NCI-H345 (cell line): ENCODE results near the gene ZNF83.
"Not testable (repeated sequence)": the region's sequence is repeated elsewhere in the genome, so short reads cannot be mapped to it uniquely, and the experiment has no call there.

Experiments used
- DNase-seq: peaks from one replicate; lab custom pipeline; 2025; lab: John Stamatoyannopoulos, UW

ZNF83 gene

DNA sequence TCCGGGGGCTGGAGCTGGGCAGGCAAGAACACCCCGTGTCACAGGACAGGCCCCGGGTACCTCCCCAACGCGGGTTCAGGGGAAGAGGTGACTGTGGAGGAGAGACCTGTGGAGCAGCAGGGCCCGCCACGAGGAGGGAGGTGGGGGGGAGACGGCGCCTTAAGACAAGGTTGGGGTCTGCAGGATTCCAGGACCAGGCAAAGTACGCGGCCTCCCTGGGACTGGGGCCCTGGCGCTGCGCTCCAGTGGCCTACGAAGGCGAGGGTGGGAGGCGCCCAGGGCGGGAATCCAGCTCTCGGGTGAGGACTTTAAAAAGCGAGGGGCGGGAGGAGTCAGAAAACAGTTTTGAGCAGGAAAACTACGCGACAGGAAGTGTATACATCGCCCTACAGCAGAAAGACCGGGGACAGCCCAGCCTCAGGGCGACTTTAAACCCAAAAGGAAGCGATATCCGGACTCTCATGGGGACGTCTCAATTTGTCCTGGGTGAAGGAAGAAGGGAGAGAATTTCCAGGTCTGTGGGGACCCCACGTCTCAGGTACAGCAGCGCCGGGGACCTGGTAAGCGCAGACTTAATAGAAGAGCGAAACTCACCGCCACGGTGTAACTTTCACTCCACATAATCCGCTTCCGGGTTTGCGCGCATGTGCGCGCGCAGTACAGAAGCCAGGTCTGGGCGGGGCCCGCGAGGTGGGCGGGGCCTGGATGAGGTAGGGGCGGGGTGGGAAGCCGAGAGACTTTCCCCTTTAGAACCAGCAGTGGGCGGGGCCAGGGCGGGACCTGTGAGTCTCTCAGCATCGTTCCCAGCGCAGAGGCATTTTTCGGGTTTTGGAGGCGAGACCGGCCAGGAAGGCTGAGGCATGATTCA lies at the start of gene ZNF83:
TSS of gene ZNF83 (minus strand) at position 638 of the 868 bp plus-strand sequence.
- peak; percentile 90 for DNase-seq

DNA sequence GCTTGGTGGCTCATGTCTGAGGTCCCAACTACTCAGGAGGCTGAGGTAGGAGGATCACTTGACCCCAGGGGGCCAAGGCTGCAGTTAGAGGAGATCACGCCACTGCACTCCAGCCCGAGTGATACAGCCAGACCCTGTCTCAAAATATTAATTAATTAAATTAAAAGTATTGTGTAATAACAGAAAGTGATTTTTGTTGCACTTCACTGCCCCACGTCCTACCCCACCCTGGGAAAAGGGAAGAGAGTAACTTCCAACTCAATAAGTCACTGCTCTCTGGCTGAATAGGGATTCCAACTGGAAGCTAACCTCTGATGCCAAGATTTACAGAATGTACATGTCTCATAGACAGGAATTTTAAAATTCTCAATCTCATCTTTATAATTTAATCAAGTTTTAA lies 49.5 kb upstream of the ZNF83 start:
- DNase-seq: no peak

DNA sequence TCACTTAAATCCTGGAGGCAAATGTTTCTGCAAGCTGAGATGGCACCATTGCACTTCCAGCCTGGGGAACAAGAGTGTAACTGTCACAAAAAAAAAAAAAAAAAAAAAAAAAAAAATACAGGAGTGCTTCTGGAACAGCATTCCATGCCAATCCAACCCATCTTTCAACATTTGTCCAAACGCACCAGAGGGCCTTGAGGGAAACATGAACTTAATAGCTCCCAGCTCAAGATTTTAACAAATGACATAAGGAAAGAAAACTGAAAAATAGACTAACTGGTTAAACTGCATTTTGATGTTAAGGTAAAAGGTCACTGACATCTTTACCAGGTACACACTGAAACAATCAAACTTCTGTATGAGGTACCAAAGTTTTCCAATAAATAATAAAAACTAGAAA lies 47.7 kb upstream of the ZNF83 start:
- no peak for DNase-seq

DNA sequence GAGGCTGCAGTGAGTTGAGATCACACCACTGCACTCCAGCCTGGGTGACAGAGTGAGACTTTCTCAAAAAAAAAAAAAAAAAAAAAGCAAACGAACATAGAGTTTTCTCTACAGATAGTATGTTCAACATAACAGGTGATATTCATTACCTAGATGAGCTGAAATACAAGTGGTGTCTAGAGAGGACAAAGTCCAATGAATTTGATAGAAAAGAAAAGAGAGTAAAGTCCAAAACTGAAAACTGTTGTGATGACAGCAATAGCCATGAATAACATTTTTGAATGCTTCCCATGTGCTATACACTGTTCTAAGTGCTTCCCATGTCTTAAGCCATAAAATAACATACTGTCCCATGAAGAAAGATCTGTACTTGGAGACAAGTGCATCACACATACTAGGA lies 43.1 kb upstream of the ZNF83 start:
- DNase-seq: not testable (repeated sequence)

DNA sequence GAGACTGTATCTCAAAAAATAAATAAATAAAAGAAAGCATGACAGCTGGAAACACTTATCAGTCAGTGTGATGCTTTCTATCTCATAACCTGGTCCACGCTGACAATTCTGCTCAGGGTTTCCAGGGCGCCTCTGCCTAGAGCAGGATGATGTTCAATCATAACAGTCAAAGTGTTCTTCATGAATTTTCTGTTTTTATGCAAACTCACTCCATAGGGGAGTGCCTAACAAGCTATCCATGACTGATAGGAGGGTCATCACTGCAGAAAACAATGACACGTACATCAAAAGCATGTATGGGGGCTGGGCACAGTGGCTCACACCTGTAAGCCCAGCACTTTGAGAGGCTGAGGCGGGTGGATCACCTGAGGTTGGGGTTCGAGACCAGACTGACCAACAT lies 41.4 kb upstream of the ZNF83 start:
- DNase-seq: no peak

DNA sequence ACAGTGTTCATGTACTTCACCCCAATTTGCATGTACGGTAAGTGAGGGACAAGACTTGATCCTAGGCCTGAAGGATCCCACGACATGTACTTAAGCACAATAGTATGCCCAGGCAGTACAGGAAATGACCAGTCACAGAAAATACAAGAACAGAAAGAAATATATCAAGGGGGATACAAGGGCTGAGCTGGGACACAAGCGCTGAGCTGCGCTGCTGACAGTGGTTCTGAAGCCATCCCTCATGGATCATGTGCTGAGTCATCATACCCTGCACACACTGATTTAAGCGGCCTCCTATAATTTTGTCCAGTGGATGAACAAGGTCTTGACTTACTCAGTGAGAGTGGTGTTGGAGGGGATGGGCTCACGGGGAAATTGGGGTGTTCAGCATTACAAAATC lies 37.1 kb upstream of the ZNF83 start:
- not testable (repeated sequence) for DNase-seq

DNA sequence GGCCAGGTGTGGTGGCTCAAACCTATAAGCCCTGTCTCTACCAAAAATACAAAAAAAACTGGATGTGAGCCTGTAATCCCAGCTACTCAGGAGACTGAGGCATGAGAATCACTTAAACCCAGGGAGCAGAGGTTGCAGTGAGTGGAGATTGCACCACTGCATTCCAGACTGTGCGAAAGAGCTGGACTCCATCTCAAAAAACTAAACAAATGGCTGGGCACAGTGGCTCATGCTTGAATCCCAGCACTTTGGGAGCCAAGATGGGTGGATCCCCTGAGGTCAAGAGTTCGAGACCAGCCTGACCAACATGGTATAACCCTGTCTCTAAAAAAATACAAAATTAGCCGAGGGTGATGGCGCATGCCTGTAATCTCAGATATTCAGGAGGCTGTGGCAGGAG lies 34.9 kb upstream of the ZNF83 start:
- no peak for DNase-seq

DNA sequence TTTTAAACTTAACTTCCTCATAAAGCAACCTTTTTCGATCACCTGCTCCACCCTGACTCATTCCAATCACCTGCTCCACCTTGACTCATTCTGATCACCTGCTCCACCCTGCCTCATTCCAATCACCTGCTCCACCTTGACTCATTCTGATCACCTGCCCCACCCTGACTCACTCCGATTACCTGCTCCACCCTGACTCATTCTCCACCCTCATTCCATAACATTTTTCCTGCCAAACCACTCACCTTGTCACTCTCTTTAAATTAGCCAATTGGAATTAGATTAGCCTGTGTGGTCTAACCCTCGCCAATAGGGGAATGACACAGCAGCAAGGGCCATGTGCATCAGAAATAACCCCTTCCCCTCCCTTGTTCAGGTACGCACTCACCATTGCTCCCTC lies 31.9 kb upstream of the ZNF83 start:
- DNase-seq: no peak

DNA sequence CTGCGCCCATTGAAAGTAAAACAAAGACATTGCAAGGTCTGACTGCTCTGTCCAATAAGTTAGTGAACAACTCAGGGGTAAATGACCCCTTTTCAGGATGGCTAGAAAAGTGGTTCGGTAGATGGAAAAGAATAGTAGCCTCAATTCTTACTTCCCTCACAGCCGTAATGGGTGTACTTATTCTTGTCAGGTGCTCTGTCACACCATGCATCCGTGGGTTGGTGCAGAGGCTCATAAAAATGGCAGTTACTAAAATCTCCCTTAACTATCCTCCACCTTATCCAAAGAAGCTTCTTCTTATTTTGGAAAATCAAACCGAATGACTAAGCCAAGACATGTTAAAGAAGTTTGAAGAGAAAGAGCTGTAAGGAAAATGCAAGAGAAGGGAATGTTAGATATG lies 31.4 kb upstream of the ZNF83 start:
- no peak for DNase-seq

DNA sequence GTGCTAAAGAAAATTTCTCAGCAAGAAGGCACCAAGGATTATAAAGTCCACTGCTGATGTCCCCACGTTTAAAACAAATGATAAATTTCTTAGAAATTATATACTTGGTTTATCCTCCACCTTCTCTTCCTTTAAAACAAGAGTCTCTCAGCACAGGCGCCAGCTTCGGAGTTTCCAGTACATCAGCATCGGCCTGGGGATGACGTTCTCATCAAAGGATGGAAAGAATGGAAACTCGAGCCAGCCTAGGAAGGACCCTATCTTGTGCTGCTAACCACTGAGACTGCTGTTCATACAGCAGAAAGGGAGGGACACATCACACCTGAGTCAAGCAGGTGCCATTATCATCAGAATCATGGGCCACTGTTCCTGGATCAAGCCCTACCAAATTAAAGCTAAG lies 29.8 kb upstream of the ZNF83 start:
- no peak for DNase-seq

DNA sequence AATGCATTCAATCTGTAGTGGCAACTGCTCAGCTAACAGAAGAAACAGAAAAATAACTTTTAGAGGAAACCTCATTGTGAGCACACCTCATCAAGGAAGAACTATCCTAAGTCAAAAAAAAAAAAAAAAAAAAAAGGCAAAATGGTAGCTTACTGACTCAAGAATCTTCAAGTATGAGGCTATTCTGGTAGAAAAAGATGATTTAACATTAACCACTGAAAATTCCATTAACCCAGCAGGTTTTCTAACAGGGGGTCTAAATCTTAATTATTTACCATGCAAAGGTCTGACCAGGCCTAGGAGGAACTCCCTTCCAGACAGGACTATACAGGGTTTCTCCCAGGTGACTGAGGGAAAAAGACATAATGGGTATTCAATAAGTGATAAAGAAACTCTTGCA lies 28.4 kb upstream of the ZNF83 start:
- no peak for DNase-seq

DNA sequence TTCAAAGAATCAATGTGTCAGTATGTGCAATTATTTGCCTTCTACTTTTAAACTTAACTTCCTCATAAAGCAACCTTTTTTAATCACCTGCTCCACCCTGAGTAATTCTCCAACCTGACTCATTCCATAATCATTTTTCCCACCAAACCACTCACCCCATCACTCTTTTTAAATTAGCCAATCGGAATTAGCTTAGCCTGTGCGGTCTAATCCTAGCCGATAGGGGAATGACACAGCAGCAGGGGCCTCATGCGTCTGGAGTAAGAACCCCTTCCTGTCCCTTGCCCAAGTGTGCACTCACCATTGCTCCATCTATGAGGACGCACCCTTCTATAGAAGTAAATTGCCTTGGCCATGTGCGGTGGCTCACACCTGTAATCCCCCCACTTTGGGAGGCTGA lies 27.4 kb upstream of the ZNF83 start:
- no peak for DNase-seq

DNA sequence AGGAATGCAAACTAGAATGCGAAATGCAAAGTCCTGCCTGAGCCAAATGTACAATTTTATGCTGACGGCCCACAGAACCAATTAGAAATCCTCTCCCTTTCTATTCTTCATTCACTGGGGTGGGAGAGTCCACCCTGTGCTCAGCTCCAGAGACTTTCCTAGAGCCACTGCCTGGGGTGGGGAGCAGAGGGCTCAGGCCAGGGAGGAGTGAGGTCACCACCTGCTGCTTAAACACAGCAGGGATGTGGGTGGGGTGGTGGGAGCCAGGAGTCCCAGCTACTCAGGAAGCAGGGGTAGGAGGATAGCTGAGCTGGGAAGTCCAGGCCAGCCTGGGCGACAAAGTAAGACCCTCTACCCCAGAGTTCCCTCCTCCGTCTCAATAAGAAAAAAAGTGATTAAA lies 26.9 kb upstream of the ZNF83 start:
- DNase-seq: no peak

DNA sequence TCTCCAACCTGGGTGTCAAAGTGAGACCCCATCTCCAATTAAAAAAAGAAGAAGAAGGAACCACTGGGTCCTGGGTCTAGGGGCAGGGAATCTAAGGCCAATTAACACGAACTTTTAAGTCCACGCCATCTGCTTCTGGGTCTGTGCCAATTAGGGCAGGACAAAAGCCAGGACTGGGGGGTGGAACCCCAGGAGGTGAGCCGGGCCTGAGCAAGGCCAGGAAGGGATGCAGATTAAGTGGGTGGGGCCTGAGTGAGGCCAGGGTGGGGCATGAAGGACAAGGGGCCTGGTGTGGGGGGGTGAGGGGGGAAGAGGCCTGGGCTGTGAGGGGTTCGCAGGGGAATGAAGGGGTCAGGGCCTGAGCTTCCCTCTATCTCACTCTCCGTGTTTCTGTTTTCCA lies 26.3 kb upstream of the ZNF83 start:
- no peak for DNase-seq

DNA sequence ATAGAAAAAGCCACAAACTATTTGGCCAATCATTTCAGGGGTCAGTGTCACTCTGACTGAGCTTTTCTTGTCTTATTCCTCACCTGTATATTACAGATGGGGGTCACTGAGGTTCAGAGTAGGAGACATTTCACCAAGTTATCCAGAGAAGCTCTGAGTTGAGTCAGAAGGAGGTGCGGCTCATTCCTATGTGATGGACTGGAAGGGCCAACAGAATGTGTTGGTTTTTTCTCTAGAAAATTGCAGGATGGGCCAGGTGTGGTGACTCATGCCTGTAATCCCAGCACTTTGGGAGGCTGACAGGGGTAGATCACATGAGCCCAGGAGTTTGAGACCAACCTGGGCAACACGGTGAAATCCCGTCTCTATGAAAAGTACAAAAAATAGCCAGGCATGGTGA lies 24.5 kb upstream of the ZNF83 start:
- DNase-seq: no peak

DNA sequence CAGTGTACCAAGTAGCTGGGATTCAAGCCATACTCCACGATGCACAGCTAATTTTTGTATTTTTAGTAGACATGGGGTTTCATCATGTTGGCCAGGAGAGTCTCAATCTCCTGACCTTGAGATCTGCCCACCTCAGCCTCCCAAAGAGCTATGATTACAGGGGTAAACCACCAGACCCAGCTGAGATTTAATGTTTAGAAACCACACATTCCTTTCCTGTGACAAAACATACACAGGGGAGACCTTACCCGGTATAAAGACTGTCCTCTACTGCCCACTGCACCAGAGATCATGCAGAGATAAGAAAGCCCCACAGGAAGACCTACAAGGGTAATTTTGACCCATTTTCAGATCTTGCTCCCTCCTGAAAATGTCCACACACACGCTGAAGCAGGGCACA lies 22.8 kb upstream of the ZNF83 start:
- no peak for DNase-seq

DNA sequence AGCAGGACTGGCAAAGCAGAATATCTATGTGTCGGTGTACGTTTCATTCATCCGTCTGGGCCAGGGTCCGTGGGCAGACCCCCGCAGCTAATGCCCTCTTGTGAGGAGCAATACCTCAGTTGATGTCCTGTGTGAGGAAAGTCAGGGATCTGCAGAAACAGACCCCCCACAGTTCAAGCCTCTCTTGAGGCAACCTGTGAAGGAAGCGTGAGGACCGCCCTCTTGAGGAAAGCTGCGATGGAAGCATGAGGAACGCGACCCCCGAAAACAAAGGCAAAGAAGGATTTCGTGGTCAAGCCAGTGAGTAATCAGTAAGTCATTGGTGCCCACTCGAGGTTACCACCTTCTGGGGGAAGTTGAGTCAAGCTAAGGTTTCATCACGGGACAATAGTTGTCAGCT lies 20.9 kb upstream of the ZNF83 start:
- no peak for DNase-seq

DNA sequence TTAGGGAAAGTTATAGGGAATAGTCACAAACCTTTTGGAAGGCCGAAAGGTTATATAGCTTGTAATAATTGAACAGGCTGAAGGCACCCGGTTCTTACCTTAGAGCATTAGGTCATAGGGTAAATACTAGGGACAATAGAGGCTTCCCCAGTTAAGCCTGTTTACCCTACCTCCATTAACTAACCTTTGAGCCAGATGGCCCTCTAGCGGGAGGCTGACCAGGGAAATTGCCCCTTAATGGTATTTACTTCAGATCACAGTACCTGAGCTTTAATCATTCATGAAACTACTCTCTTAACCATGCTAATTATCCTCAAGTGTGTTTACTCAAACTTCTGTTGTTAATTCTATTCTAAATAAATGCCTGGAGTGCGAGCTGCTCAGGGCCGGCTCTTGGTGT lies 20.4 kb upstream of the ZNF83 start:
- DNase-seq: no peak

DNA sequence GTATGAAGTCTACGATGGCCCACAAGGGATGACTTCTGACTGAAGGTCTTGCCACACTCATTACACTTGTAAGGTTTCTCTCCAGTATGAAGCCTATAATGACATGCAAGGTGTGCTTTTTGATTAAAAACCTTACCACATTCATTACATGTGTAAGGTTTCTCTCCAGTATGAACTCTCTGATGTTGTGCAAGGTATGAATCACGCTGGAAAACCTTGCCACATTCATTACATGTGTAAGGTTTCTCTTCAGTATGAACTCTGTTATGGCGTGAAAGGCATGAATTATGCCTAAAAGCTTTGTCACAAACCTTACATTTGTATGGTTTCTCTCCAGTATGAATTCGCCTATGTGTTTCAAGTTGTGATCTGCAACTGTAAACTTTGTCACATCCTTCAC lies 15.0 kb upstream of the ZNF83 start:
- no peak for DNase-seq

DNA sequence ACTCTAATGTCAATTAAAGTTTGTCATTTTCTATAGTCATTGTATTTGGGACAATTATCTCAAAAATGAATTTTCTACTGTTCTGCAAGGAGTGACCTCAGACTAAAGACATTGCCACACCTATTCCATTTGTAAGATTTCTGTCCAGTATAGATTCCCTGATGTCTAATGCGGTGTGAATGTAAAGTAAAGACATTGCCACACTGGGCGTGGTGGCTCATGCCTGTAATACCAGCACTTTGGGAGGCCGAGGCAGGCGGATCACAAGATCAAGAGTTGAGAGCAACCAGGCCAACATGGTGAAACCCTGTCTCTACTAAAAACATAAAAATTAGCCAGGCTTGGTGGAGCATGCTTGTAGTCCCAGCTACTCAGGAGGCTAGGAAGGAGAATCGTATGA lies 13.8 kb upstream of the ZNF83 start:
- DNase-seq: no peak

DNA sequence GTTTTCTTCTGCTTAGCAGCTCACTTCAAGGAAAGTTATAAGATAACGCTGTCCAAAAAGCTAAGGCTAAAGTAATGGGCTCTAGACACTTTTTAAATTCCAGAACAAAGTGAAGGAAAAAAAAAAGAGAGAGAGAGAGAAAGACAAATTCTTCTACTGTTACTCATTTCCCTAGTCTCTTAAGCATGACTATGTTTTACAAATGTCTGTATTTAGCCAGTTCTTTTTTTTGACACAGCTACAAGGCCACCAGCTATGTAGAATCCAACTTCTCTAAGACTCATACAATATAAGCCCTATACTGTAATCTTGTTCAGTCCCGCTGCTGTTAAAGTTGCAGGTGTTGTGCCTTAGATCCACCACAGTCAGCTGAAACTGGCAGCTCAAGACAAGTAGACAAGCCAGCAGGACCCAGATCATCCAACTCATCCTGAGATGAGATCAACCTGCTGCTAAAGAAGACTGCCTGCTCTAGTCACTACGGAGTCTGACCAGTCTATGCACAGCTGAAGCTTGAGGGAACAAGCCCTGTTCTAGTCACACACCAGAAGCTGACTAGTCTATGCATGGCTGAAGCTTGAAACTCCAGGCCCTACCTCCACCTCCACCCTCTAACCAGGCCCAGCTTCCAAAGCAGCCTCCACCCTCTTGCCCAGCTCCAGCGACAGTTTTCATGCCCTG lies 10.3 kb upstream of the ZNF83 start:
- no peak for DNase-seq

DNA sequence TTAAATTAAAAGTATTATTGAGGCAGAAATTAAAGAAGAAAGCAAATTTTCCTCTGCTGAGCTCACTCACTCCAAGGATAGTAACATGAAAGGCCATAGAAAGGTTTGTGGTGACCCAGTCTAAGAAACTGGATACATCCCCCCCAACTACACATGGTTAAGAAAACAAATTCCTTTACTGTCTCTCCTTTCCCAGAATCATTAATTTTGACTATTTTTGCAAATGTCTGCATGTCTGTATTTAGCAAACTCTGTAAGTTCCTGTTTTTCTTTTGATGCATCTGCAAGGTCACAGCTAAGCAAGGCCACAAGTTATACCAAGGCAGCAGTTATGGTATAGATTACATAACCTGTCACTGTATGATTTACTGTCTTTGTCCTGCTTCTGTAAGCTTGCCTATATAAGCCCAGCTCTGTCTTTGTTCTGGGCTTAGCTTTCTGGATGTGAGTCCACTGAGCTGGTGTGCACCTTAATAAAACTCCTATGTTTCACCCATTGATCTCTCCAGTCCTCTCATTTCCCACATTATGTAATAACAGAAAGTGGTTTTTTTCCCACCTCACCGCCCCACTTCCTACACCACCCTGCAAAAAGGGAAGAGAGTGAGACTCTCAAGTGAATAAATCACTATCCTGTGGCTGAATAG lies 8.5 kb upstream of the ZNF83 start:
- DNase-seq: no peak

DNA sequence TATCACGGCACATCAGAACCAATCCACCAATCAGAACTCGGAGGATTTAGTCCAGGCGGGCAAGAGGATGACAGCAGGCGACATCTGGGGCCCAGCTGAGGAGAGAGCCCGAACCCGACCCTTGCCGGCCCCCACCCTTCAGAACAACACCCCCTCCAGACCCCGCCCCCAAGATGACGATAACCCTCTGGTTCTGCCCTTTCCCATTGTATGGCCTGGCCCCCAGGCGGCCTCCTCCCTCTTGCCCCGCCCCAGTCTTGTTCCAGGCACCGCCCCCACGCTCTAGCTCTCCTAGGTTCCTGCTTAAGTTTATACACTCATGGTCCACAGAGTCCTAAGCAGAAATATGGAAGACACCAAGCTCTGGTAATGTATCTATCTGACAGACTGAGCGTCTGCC lies 2.8 kb upstream of the ZNF83 start:
- DNase-seq: no peak
